ENCODE data around the gene NUP160. TPM values are rescaled to one million over a fixed set of nuclear protein-coding genes. Genes with fewer than 3 reads are reported as not detected.

The NUP160 gene
- total and polyA plus RNA-seq, 2 of the 13 experiments (the other 11 are each of a cell fraction or from before 2014, with no cell fraction given), result 28.3 to 43.5 TPM

DNA sequence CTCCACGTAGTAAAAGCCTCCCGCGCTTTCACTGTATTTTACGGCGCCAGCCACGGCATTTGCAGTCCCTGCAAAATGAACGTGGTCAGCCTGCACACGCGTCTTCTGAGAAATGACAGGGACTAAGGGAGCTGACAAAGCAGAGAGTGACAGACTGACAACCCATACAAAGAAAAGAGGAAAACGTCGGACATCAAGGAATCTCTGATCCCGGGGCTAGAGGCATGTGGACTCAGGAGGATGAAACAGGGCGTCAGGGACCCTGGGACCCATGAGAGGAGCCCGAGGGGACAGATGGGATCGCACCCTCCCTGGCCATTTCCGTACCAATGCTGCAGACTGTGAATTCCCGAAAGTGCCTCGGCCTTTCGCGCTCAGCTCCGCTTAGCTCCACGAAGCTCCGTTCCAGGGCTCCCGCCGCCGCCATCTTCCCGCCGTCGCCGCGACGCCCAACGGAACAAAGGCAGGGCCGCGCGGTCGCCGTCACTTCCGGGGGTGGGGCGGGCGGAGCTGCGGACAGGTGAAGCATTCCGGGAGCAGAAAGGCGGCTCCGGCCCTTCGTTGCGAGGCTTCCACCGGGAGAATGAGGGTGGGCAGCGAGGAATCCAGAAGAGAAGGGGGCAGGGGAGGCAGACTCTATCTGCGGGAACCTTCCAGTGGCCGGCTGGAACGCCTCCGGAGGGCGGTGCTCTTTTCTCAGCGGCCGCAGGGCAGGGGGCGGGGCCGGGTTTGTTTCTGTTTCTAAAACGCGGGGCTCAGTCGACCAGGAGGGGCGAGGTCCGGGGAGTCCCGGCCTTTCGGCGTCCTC lies at the start of gene NUP160 (continued):
- TF ChIP-seq NFYC (CRISPR knock-in tag; IDR thresholded peaks at IDR 0.05) (0 out of 2 replicates have a peak, but pooled peaks have one; percentile 21), SRY (CRISPR knock-in tag; IDR thresholded peaks at IDR 0.05) (no peak), BCL6 (CRISPR knock-in tag; IDR thresholded peaks at IDR 0.05) (0 out of 2 replicates have a peak, but pooled peaks have one; percentile 13), ZNF253 (CRISPR knock-in tag; IDR thresholded peaks at IDR 0.05; ENCODE audit: borderline replicate concordance) (no peak), HNRNPLL (IDR thresholded peaks at IDR 0.05; ENCODE audit: low read depth, low read length, poor library complexity, severe bottlenecking) (peak; percentile 81), ZNF720 (CRISPR knock-in tag; IDR thresholded peaks at IDR 0.05) (0 out of 2 replicates have a peak, but pooled peaks have one; percentile 41), ZFYVE20 (CRISPR knock-in tag; IDR thresholded peaks at IDR 0.05; ENCODE audit: borderline replicate concordance, low read depth) (peak; percentile 49; the same call in 1 of the 2 replicates), JUNB (CRISPR knock-in tag; IDR thresholded peaks at IDR 0.05; ENCODE audit: borderline replicate concordance) (no peak), ZNF296 (CRISPR knock-in tag; conservative IDR thresholded peaks at IDR 0.05) (no peak), CHD4 (IDR thresholded peaks at IDR 0.05; ENCODE audit: borderline replicate concordance, low read length) (no peak), POLR2A (IDR thresholded peaks at IDR 0.05; ENCODE audit: insufficient read depth in 1 of 2, low read depth in 2 of 2, low read length in 2 of 2) (peak; percentile 87 to 94), PHF5A (CRISPR knock-in tag; IDR thresholded peaks at IDR 0.05; ENCODE audit: low read depth, unreplicated experiment) (no peak), ZSCAN20 (CRISPR knock-in tag; IDR thresholded peaks at IDR 0.05; ENCODE audit: borderline replicate concordance) (0 out of 2 replicates have a peak, but pooled peaks have one; percentile 58)
- TF ChIP-seq, protein P1, sequence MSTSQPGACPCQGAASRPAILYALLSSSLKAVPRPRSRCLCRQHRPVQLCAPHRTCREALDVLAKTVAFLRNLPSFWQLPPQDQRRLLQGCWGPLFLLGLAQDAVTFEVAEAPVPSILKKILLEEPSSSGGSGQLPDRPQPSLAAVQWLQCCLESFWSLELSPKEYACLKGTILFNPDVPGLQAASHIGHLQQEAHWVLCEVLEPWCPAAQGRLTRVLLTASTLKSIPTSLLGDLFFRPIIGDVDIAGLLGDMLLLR (CRISPR knock-in tag; IDR thresholded peaks at IDR 0.05), result peak; percentile 86; the same call in 1 of the 2 replicates
- TF ChIP-seq, protein P2, sequence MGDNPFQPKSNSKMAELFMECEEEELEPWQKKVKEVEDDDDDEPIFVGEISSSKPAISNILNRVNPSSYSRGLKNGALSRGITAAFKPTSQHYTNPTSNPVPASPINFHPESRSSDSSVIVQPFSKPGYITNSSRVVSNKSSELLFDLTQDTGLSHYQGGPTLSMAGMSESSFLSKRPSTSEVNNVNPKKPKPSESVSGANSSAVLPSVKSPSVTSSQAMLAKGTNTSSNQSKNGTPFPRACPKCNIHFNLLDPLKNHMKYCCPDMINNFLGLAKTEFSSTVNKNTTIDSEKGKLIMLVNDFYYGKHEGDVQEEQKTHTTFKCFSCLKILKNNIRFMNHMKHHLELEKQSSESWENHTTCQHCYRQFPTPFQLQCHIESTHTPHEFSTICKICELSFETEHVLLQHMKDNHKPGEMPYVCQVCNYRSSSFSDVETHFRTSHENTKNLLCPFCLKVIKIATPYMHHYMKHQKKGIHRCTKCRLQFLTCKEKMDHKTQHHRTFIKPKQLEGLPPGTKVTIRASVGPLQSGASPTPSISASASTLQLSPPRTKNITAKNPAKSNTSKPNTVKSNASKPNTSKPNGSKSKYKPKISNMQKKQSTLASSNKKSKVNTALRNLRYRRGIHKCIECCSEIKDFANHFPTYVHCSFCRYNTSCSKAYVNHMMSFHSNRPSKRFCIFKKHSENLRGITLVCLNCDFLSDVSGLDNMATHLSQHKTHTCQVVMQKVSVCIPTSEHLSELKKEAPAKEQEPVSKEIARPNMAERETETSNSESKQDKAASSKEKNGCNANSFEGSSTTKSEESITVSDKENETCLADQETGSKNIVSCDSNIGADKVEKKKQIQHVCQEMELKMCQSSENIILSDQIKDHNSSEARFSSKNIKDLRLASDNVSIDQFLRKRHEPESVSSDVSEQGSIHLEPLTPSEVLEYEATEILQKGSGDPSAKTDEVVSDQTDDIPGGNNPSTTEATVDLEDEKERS (CRISPR knock-in tag; IDR thresholded peaks at IDR 0.05), result peak; percentile 70; the same call in 1 of the 2 replicates
- TF ChIP-seq, protein P3, sequence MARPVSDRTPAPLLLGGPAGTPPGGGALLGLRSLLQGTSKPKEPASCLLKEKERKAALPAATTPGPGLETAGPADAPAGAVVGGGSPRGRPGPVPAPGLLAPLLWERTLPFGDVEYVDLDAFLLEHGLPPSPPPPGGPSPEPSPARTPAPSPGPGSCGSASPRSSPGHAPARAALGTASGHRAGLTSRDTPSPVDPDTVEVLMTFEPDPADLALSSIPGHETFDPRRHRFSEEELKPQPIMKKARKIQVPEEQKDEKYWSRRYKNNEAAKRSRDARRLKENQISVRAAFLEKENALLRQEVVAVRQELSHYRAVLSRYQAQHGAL (CRISPR knock-in tag; IDR thresholded peaks at IDR 0.05; ENCODE audit: not compliant biosample characterization), result peak; percentile 68
- TF ChIP-seq, protein P4, sequence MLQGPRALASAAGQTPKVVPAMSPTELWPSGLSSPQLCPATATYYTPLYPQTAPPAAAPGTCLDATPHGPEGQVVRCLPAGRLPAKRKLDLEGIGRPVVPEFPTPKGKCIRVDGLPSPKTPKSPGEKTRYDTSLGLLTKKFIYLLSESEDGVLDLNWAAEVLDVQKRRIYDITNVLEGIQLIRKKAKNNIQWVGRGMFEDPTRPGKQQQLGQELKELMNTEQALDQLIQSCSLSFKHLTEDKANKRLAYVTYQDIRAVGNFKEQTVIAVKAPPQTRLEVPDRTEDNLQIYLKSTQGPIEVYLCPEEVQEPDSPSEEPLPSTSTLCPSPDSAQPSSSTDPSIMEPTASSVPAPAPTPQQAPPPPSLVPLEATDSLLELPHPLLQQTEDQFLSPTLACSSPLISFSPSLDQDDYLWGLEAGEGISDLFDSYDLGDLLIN (CRISPR knock-in tag; IDR thresholded peaks at IDR 0.05; ENCODE audit: borderline replicate concordance), result peak; percentile 50; the same call in 1 of the 2 replicates
- TF ChIP-seq, protein P5, sequence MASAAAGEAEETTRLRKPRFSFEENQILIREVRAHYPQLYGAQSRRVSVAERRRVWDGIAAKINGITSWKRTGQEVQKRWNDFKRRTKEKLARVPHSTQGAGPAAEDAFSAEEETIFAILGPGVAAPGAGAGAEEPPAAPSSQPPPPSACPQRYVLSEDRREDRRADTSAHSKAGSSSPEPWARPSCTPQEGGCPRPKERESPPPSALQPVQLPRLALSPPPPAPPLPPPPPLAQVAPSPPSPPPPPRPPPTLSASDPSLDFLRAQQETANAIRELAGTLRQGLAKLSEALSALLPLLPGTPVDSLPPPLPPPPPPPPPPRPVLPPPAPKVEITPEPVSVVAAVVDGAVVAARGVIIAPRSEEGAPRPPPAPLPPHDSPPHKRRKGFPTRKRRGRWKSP (CRISPR knock-in tag; IDR thresholded peaks at IDR 0.05), result peak; percentile 23; the same call in 1 of the 2 replicates
- TF ChIP-seq, protein P6, sequence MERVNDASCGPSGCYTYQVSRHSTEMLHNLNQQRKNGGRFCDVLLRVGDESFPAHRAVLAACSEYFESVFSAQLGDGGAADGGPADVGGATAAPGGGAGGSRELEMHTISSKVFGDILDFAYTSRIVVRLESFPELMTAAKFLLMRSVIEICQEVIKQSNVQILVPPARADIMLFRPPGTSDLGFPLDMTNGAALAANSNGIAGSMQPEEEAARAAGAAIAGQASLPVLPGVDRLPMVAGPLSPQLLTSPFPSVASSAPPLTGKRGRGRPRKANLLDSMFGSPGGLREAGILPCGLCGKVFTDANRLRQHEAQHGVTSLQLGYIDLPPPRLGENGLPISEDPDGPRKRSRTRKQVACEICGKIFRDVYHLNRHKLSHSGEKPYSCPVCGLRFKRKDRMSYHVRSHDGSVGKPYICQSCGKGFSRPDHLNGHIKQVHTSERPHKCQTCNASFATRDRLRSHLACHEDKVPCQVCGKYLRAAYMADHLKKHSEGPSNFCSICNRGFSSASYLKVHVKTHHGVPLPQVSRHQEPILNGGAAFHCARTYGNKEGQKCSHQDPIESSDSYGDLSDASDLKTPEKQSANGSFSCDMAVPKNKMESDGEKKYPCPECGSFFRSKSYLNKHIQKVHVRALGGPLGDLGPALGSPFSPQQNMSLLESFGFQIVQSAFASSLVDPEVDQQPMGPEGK (CRISPR knock-in tag; IDR thresholded peaks at IDR 0.05), result 0 out of 2 replicates have a peak, but pooled peaks have one; percentile 41

Measured in HepG2 (cell line).